ENCODE results near the gene LRP1.

DNA sequence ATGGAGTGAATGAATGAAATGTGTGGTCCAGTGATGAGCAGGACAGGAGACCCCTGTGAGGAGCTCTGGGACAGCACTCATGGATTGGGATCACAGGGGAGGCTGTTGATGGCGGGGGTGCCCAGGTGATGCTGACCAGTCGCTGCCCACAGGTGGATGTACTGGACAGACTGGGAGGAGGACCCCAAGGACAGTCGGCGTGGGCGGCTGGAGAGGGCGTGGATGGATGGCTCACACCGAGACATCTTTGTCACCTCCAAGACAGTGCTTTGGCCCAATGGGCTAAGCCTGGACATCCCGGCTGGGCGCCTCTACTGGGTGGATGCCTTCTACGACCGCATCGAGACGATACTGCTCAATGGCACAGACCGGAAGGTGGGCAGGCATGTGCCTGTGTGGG lies 32.5 kb downstream of the LRP1 start:
- TF ChIP-seq, protein P1, sequence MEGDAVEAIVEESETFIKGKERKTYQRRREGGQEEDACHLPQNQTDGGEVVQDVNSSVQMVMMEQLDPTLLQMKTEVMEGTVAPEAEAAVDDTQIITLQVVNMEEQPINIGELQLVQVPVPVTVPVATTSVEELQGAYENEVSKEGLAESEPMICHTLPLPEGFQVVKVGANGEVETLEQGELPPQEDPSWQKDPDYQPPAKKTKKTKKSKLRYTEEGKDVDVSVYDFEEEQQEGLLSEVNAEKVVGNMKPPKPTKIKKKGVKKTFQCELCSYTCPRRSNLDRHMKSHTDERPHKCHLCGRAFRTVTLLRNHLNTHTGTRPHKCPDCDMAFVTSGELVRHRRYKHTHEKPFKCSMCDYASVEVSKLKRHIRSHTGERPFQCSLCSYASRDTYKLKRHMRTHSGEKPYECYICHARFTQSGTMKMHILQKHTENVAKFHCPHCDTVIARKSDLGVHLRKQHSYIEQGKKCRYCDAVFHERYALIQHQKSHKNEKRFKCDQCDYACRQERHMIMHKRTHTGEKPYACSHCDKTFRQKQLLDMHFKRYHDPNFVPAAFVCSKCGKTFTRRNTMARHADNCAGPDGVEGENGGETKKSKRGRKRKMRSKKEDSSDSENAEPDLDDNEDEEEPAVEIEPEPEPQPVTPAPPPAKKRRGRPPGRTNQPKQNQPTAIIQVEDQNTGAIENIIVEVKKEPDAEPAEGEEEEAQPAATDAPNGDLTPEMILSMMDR (IDR thresholded peaks at IDR 0.05), result no peak
- TF ChIP-seq POLR2A (IDR thresholded peaks at IDR 0.05) (no peak), POLR2AphosphoS5 (IDR thresholded peaks at IDR 0.05) (no peak), EP300 (IDR thresholded peaks at IDR 0.05) (no peak)

Data from gastroesophageal sphincter (tissue), 3 donors.